ENCODE results near the gene DRC7.

DRC7 gene

GRCh38 chr16:57690782-57691471, 3.7 kb upstream of the DRC7 start:
- DNase-seq (ENCODE audit: low spot score): no peak

GRCh38 chr16:57692636-57693035, 2.0 kb upstream of the DRC7 start:
- no peak for DNase-seq (ENCODE audit: low spot score)

- no peak for DNase-seq (ENCODE audit: low spot score)
Observed at GRCh38 chr16:57693550-57693949, 1.1 kb upstream of the DRC7 start.

- DNase-seq (ENCODE audit: low spot score): no peak
Observed at GRCh38 chr16:57694231-57694724, 328 bp upstream of the DRC7 start.

- DNase-seq (ENCODE audit: low spot score): no peak
Observed at GRCh38 chr16:57695680-57696069, 1.1 kb downstream of the DRC7 start.

GRCh38 chr16:57696240-57696639, 1.6 kb downstream of the DRC7 start:
- no peak for DNase-seq (ENCODE audit: low spot score)

- DNase-seq (ENCODE audit: low spot score): no peak
Observed at GRCh38 chr16:57697896-57698537, 3.4 kb downstream of the DRC7 start.

- no peak for DNase-seq (ENCODE audit: low spot score)
Observed at GRCh38 chr16:57698812-57699405, 4.3 kb downstream of the DRC7 start.

- DNase-seq (ENCODE audit: low spot score): no peak
Observed at GRCh38 chr16:57699481-57699880, 4.9 kb downstream of the DRC7 start.

- no peak for DNase-seq (ENCODE audit: low spot score)
Observed at GRCh38 chr16:57699899-57700298, 5.3 kb downstream of the DRC7 start.

- DNase-seq (ENCODE audit: low spot score): no peak
Observed at GRCh38 chr16:57700781-57701551, 6.4 kb downstream of the DRC7 start.

GRCh38 chr16:57701759-57702371, 7.3 kb downstream of the DRC7 start:
- no peak for DNase-seq (ENCODE audit: low spot score)

- no peak for DNase-seq (ENCODE audit: low spot score)
Observed at GRCh38 chr16:57703416-57704010, 8.9 kb downstream of the DRC7 start.

- no peak for DNase-seq (ENCODE audit: low spot score)
Observed at GRCh38 chr16:57704011-57704904, 9.7 kb downstream of the DRC7 start.

GRCh38 chr16:57704905-57705852, 10.6 kb downstream of the DRC7 start:
- no peak for DNase-seq (ENCODE audit: low spot score)

GRCh38 chr16:57706717-57707116, 12.1 kb downstream of the DRC7 start:
- no peak for DNase-seq (ENCODE audit: low spot score)

- no peak for DNase-seq (ENCODE audit: low spot score)
Observed at GRCh38 chr16:57707331-57707730, 12.7 kb downstream of the DRC7 start.

- no peak for DNase-seq (ENCODE audit: low spot score)
Observed at GRCh38 chr16:57708168-57708567, 13.6 kb downstream of the DRC7 start.

GRCh38 chr16:57709663-57710062, 15.1 kb downstream of the DRC7 start:
- no peak for DNase-seq (ENCODE audit: low spot score)

GRCh38 chr16:57711346-57711745, 16.7 kb downstream of the DRC7 start:
- DNase-seq (ENCODE audit: low spot score): no peak
